Hepatocyte (in vitro differentiated cells): ENCODE data around the gene HNRNPA1L2. TPM values are rescaled to one million over a fixed set of nuclear protein-coding genes. Genes with fewer than 3 reads are reported as not detected.
"Not testable (repeated sequence)": the region's sequence is repeated elsewhere in the genome, so short reads cannot be mapped to it uniquely, and the experiment has no call there.

Source experiments
- DNase-seq: peaks from one replicate; pipeline ENCODE4 v3.0.0-alpha.2; 2016; ENCODE audit warnings: low spot score
- H2AFZ ChIP-seq: fragments of 200-600 bp; sonication (generic); 2 replicates; pipeline ENCODE4 v1.6.0; 2016; ENCODE audit warnings: antibody characterized with exemption, mild to moderate bottlenecking
- H3K27ac ChIP-seq: fragments of 200-600 bp; sonication (generic); 2 replicates; pipeline ENCODE4 v1.5.1; 2016; ENCODE audit warnings: mild to moderate bottlenecking
- H3K27me3 ChIP-seq: fragments of 200-600 bp; sonication (generic); 2 replicates; pipeline ENCODE4 v1.6.1; 2016
- H3K36me3 ChIP-seq: fragments of 200-600 bp; sonication (generic); replicated peaks from 2 replicates; pipeline ENCODE4 v1.5.1; 2016; ENCODE audit warnings: low read depth; ENCODE audit not compliant: insufficient read depth
- H3K4me1 ChIP-seq: fragments of 200-600 bp; sonication (generic); 2 replicates; pipeline ENCODE4 v1.5.1; 2016; ENCODE audit warnings: mild to moderate bottlenecking, moderate library complexity; ENCODE audit not compliant: insufficient read depth
- H3K4me2 ChIP-seq: fragments of 200-600 bp; sonication (generic); 2 replicates; pipeline ENCODE4 v1.6.0; 2016
- H3K4me3 ChIP-seq: fragments of 200-600 bp; sonication (generic); 2 replicates; pipeline ENCODE4 v1.5.1; 2016; ENCODE audit warnings: mild to moderate bottlenecking
- H3K79me2 ChIP-seq: fragments of 200-600 bp; sonication (generic); 2 replicates; pipeline ENCODE4 v1.6.0; 2017; ENCODE audit warnings: mild to moderate bottlenecking
- H3K9me2 ChIP-seq: fragments of 200-600 bp; sonication (generic); replicated peaks from 2 replicates; pipeline ENCODE4 v1.6.0; 2017; ENCODE audit warnings: mild to moderate bottlenecking; ENCODE audit not compliant: insufficient read depth
- H3K9me3 ChIP-seq: fragments of 200-600 bp; sonication (generic); 2 replicates; pipeline ENCODE4 v1.5.1; 2016; ENCODE audit warnings: low read depth, mild to moderate bottlenecking
- H4K20me1 ChIP-seq: fragments of 200-600 bp; sonication (generic); 2 replicates; pipeline ENCODE4 v1.6.0; 2016; ENCODE audit warnings: mild to moderate bottlenecking; ENCODE audit not compliant: insufficient read depth, poor library complexity, severe bottlenecking
- CTCF ChIP-seq: fragments of 200-600 bp; sonication (generic); IDR thresholded peaks from 2 replicates; pipeline ENCODE4 v1.5.1; 2016; ENCODE audit warnings: antibody characterized with exemption, mild to moderate bottlenecking; ENCODE audit not compliant: poor library complexity
- EZH2 ChIP-seq: fragments of 200-600 bp; sonication (generic); IDR thresholded peaks from 2 replicates; pipeline ENCODE4 v1.6.1; 2016; ENCODE audit warnings: antibody characterized with exemption, mild to moderate bottlenecking, borderline replicate concordance
- EZH2phosphoT487 ChIP-seq: fragments of 200-600 bp; sonication (generic); IDR thresholded peaks from one replicate; pipeline ENCODE4 v1.6.1; 2018; ENCODE audit warnings: antibody characterized with exemption, mild to moderate bottlenecking, low read depth, moderate library complexity; ENCODE audit not compliant: unreplicated experiment, severe bottlenecking
- WGBS: methylation state at CpG from one replicate; pipeline ENCODE4 v1.1.6; 2016; ENCODE audit warnings: low lambda C conversion rate; ENCODE audit errors: missing lambda C conversion rate; 5-methylcytosine and 5-hydroxymethylcytosine counted together
- polyA plus RNA-seq: library from polyadenylated mRNA; unstranded; fragments of >200 nt; fragmentation: Nextera tagmentation; extraction: Ambion mirVana; gene quantifications from 2 replicates; pipeline ENCODE4 v1.2.1, GENCODE V29; 2016
- total RNA-seq: library from RNA; depleted of rRNA; stranded (reverse); fragments of >200 nt; gene quantifications from 2 replicates; pipeline ENCODE4 v1.2.3, GENCODE V29; 2014

The HNRNPA1L2 gene
- total and polyA plus RNA-seq, 2 experiments from 2014 or later = 2.7 to 6.2 TPM

- Histone ChIP-seq H3K27me3 (no peaks in the 10 kb centered on the region), H3K4me2 (peak overlapping the region; percentile 84), H3K9me3 (no peaks in the 10 kb centered on the region), H3K9me2 (no peaks in the 10 kb centered on the region), H3K4me1 (peaks cover 5% of the 10 kb centered on the region), H3K36me3 (no peaks in the 10 kb centered on the region), H3K4me3 (peak overlapping the region; percentile 50), H3K79me2 (no peaks in the 10 kb centered on the region), H2AFZ (peak overlapping the region; percentile 94), H3K27ac (peak overlapping the region; percentile 63), H4K20me1 (no peaks in the 10 kb centered on the region)
- DNase-seq = no peak
- WGBS = 25% methylated on average over 13 of the region's 13 CpGs
- TF ChIP-seq EZH2 (no peak), CTCF (no peak), EZH2phosphoT487 (no peak)
Measured at GRCh38 chr13:52599037-52599847, 43.0 kb upstream of the HNRNPA1L2 start.

DNA sequence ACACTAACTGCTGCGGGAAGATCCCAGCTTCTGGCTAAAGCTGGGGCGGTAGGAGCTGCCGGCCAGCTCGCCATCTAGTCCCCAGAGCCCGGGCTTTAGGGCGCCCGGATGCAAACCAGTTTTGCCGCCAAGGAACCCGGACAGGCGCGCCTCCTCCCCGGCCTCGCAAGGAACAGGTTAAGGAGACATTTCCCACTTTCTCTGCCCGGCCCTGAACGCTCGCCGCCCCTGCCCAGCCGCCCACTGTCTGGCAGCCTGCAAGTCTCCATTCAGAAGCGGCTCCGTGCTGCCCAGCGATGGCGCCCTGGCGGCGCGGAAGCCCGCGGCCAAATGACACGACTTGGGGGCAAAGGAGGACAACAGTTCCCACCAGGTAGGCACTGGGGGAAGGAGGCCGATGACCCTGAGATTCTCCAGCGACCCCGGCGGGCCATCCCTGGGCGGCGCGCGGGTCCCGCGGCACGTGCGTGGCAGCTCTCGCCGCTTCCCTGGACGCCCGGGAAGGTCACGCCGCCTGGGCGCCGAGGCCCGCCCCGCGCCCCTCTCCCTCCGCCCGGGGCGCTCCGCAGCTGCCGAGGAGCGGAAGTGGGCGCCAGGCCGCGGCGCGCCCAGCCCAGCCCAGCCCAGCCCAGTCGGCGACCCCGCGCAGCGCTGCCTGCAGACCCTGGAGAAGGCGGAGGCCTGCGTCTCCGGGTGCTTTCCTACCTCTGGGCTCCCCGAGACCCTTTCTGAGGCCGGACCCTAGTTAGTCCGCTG is 42.2 kb upstream of the HNRNPA1L2 start:
- peak overlapping the region; percentile 50 for H3K4me3 ChIP-seq
- no peaks in the 10 kb centered on the region for H3K36me3 ChIP-seq
- H3K9me3 ChIP-seq = no peaks in the 10 kb centered on the region
- no peaks in the 10 kb centered on the region for H3K9me2 ChIP-seq
- under 1% methylated on average over 39 of the region's 73 CpGs for whole genome bisulfite sequencing
- no peak for TF ChIP-seq CTCF
- no peak for TF ChIP-seq EZH2phosphoT487
- TF ChIP-seq EZH2 = no peak
- H3K4me2 ChIP-seq = peak overlapping the region; percentile 84
- DNase-seq = peak; percentile 57
- H4K20me1 ChIP-seq = no peaks in the 10 kb centered on the region
- no peaks in the 10 kb centered on the region for H3K27me3 ChIP-seq
- H3K79me2 ChIP-seq = no peaks in the 10 kb centered on the region
- H3K4me1 ChIP-seq = peaks cover 5% of the 10 kb centered on the region
- peak overlapping the region; percentile 94 for H2AFZ ChIP-seq
- H3K27ac ChIP-seq = peak overlapping the region; percentile 63

- TF ChIP-seq CTCF (no peak), EZH2 (no peak), EZH2phosphoT487 (no peak)
Measured at GRCh38 chr13:52600666-52601065, 41.6 kb upstream of the HNRNPA1L2 start.

DNA sequence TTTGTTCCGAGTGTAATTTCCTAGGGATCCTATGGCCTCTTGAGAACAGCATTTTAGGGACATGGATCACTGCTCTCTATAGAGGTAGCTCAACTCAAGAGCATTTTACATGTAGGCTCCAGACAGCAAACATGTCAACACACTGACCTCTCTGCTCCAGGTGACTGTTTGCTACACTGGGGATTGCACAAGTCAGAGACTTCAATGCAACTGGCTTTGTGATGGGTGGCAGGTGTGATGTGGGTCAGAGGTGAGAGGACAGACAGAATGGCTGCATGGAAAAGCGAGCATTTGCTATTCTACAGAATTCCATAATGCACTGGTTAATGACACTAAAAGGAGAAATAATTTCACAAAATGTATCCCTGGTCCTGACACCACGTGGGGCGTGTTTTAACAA is 38.9 kb upstream of the HNRNPA1L2 start:
- WGBS = 89% methylated on average over 4 of the region's 4 CpGs
- not testable (repeated sequence) for DNase-seq, H3K4me3 ChIP-seq, H3K9me2 ChIP-seq, H3K79me2 ChIP-seq, H3K4me1 ChIP-seq, H3K4me2 ChIP-seq, H3K27me3 ChIP-seq, H3K27ac ChIP-seq, H3K9me3 ChIP-seq, H2AFZ ChIP-seq, H4K20me1 ChIP-seq, H3K36me3 ChIP-seq

More at GRCh38 chr13:52600666-52601065, 41.6 kb upstream of the HNRNPA1L2 start:
- Histone ChIP-seq H3K27ac (peak overlapping the region; percentile 63), H2AFZ (peak overlapping the region; percentile 94), H3K4me1 (peaks cover 5% of the 10 kb centered on the region), H3K27me3 (no peaks in the 10 kb centered on the region), H3K36me3 (no peaks in the 10 kb centered on the region), H3K79me2 (no peaks in the 10 kb centered on the region), H4K20me1 (no peaks in the 10 kb centered on the region), H3K9me3 (no peaks in the 10 kb centered on the region), H3K4me2 (peak overlapping the region; percentile 84), H3K4me3 (peak overlapping the region; percentile 50), H3K9me2 (no peaks in the 10 kb centered on the region)
- DNase-seq = no peak
- WGBS = 52% methylated on average over 3 of the region's 3 CpGs

GRCh38 chr13:52606126-52606525 is 36.1 kb upstream of the HNRNPA1L2 start:
- not testable (repeated sequence) for H3K79me2 ChIP-seq, DNase-seq, H3K4me1 ChIP-seq, H3K9me2 ChIP-seq, H4K20me1 ChIP-seq, H3K27me3 ChIP-seq, H2AFZ ChIP-seq, H3K36me3 ChIP-seq, H3K9me3 ChIP-seq, H3K27ac ChIP-seq, H3K4me3 ChIP-seq, H3K4me2 ChIP-seq
- WGBS = 85% methylated on average over 6 of the region's 6 CpGs

DNA sequence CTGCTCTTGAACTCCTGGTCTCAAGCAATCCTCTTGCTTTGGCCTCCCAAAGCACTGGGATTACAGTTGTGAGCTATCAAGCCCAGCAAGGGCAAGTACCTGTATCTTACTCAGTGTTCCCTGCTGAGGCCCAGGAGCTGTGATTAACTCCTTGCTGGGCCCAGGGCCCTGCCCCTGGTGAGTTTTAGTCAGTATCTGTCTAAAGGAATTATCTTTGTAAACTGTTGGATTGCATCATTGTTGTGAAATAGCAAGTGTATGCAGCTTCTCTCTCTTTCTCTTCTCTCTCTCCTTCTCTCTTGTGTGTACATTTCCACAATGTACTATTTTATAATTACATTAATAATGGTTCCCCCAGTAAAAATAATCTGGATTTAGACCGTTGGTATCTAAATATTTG is 35.4 kb upstream of the HNRNPA1L2 start:
- WGBS = 63% methylated on average over 1 of the region's 1 CpG
- H3K9me3 ChIP-seq, H3K9me2 ChIP-seq, H3K4me3 ChIP-seq, H4K20me1 ChIP-seq, H3K4me2 ChIP-seq, H3K4me1 ChIP-seq, H3K27me3 ChIP-seq, H3K79me2 ChIP-seq, H3K36me3 ChIP-seq, H3K27ac ChIP-seq, H2AFZ ChIP-seq: not testable (repeated sequence)
- DNase-seq = peak; percentile 31
